ENCODE results near the gene BCL3.

Gene BCL3

GRCh38 chr19:44799627-44800346, 51.3 kb downstream of the BCL3 start:
- DNase-seq = no peak

- DNase-seq = no peak
Observed at GRCh38 chr19:44800461-44800860, 52.0 kb downstream of the BCL3 start.

- no peak for DNase-seq
Observed at GRCh38 chr19:44803442-44804428, 55.2 kb downstream of the BCL3 start.

GRCh38 chr19:44806291-44806690, 57.8 kb downstream of the BCL3 start:
- DNase-seq = no peak

GRCh38 chr19:44807162-44807561, 58.7 kb downstream of the BCL3 start:
- peak; percentile 19 for DNase-seq

- DNase-seq = no peak
Observed at GRCh38 chr19:44807652-44808462, 59.3 kb downstream of the BCL3 start.

- DNase-seq = no peak
Observed at GRCh38 chr19:44808463-44809371, 60.2 kb downstream of the BCL3 start, which contains the start of gene BCAM. Gene BCAM (plus strand): TSS chr19:44809103. CDS start chr19:44809125, 22 bp downstream.

Data from NCI-H2081 treated with DMSO at 0.1 percent for 48 hours (cell line).